Fibroblast of lung (primary cell): ENCODE measurements around the gene SLC4A3. TPM values are rescaled to one million over a fixed set of nuclear protein-coding genes. Genes with fewer than 3 reads are reported as not detected.

Source experiments
- DNase-seq, 2 donors: peaks; one replicate each; pipeline versions ENCODE4 v3.0.0 to v3.0.0-alpha.2; 2010; ENCODE audit warnings: low read depth in 2 of 2
- H2AFZ ChIP-seq: 2 replicates; pipeline ENCODE4 v1.5.1; 2012; ENCODE audit warnings: low read length, control low read depth, inconsistent platforms
- H3K27ac ChIP-seq: 2 replicates; pipeline ENCODE4 v1.5.1; 2011; ENCODE audit warnings: low read length, control low read depth; ENCODE audit not compliant: insufficient read depth
- H3K27me3 ChIP-seq: 2 replicates; pipeline ENCODE4 v1.5.1; 2011; ENCODE audit warnings: mild to moderate bottlenecking, low read length; ENCODE audit not compliant: control insufficient read depth, insufficient read depth
- H3K36me3 ChIP-seq: 2 replicates; pipeline ENCODE4 v1.5.1; 2011; ENCODE audit warnings: low read length; ENCODE audit not compliant: control insufficient read depth, insufficient read depth
- H3K4me1 ChIP-seq: 2 replicates; pipeline ENCODE4 v1.5.1; 2011; ENCODE audit warnings: low read length; ENCODE audit not compliant: control insufficient read depth, insufficient read depth; ENCODE audit errors: extremely low read depth
- H3K4me2 ChIP-seq: 2 replicates; pipeline ENCODE4 v1.5.1; 2011; ENCODE audit warnings: low read length, control low read depth; ENCODE audit not compliant: insufficient read depth; ENCODE audit errors: extremely low read depth
- H3K4me3 ChIP-seq, 4 experiments: fragments of 200-600 bp in 1 of 4; sonication (generic) in 1 of 4; replicated peaks in 1 of 4; 2 replicates each; pipeline ENCODE4 v1.5.1; 2011 to 2016; ENCODE audit warnings: low read length in 4 of 4, low read depth in 3 of 4, mild to moderate bottlenecking in 3 of 4, control low read depth in 2 of 4, inconsistent platforms in 1 of 4, mixed read lengths in 1 of 4; ENCODE audit not compliant: insufficient read depth in 1 of 4; ENCODE audit errors: control extremely low read depth in 1 of 4
- H3K79me2 ChIP-seq: 2 replicates; pipeline ENCODE4 v1.5.1; 2012; ENCODE audit warnings: mild to moderate bottlenecking, low read length, inconsistent platforms; ENCODE audit not compliant: control insufficient read depth, insufficient read depth
- H3K9ac ChIP-seq: 2 replicates; pipeline ENCODE4 v1.5.1; 2011; ENCODE audit warnings: mild to moderate bottlenecking, low read length, control low read depth; ENCODE audit not compliant: insufficient read depth
- H3K9me3 ChIP-seq: 2 replicates; pipeline ENCODE4 v1.5.1; 2012; ENCODE audit warnings: low read depth, low read length; ENCODE audit not compliant: control insufficient read depth, insufficient read depth
- H4K20me1 ChIP-seq: 2 replicates; pipeline ENCODE4 v1.5.1; 2011; ENCODE audit warnings: low read length; ENCODE audit not compliant: control insufficient read depth, insufficient read depth; ENCODE audit errors: extremely low read depth
- CTCF ChIP-seq, 2 donors: IDR thresholded peaks in 1 of 2; conservative IDR thresholded peaks in 1 of 2; 1 replicate in 1 of 2; 2 replicates in 1 of 2; pipeline ENCODE4 v1.5.1; 2011 to 2012; ENCODE audit warnings: low read length in 2 of 2, control low read depth in 1 of 2, inconsistent platforms in 1 of 2, low read depth in 1 of 2, mild to moderate bottlenecking in 1 of 2
- EZH2 ChIP-seq: IDR thresholded peaks from 2 replicates; pipeline ENCODE4 v1.5.1; 2012; ENCODE audit warnings: low read length, control low read depth, mild to moderate bottlenecking; ENCODE audit errors: missing control alignments
- polyA plus RNA-seq, 2 donors: library from polyadenylated mRNA; depleted of rRNA in 1 of 2; stranded (reverse) in 1 of 2; unstranded in 1 of 2; fragments of >200 nt; gene quantifications; 2 replicates each; pipeline ENCODE4 v1.2.1, GENCODE V29; 2011 to 2012; ENCODE audit warnings: missing spikeins in 1 of 2
- total RNA-seq: library from RNA; depleted of rRNA; stranded (reverse); fragments of >200 nt; gene quantifications from 2 replicates; pipeline ENCODE4 v1.2.1, GENCODE V29; 2014

The SLC4A3 gene
- total and polyA plus RNA-seq, 2 donors (not counting 1 experiment from before 2014, with no cell fraction given), result 1.4 to 1.5 TPM

DNA sequence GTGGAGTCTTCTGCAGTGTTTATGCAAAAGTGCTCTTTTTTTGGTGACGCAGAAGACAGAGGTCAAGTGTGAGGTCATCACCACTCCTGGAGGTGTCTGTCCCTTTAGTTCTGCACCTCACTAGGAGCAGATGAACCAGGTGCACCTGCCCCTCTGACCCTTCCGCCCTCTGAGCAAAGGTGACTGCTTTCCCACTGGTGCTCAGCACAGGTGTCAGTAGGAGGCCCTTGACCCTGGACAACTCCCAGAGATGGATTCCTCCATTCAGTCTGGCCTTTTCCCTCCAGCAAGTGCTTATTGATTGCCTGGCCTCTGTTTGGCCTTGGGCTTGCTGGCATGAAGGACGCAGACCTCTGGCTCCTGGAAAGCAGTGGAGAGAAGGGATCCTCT is 8.7 kb upstream of the SLC4A3 start:
- no peak overlapping the region for H2AFZ ChIP-seq
- no peaks in the 10 kb centered on the region for H3K4me1 ChIP-seq
- H3K79me2 ChIP-seq, result no peaks in the 10 kb centered on the region
- TF ChIP-seq CTCF (conservative IDR thresholded peaks at IDR 0.05 in 1 of 2, IDR thresholded peaks at IDR 0.05 in 1 of 2; ENCODE audit: low read depth in 1 of 2, low read length in 2 of 2), result no peak
- TF ChIP-seq EZH2, result no peak
- H3K9ac ChIP-seq, result no peak overlapping the region
- no peak for DNase-seq
- no peak overlapping the region for H3K27ac ChIP-seq
- no peak overlapping the region for H3K4me3 ChIP-seq
- H3K9me3 ChIP-seq, result no peaks in the 10 kb centered on the region
- H4K20me1 ChIP-seq, result no peaks in the 10 kb centered on the region
- H3K27me3 ChIP-seq, result peaks cover 4% of the 10 kb centered on the region
- H3K36me3 ChIP-seq, result peaks cover 8% of the 10 kb centered on the region
- H3K4me2 ChIP-seq, result no peak overlapping the region

- Histone ChIP-seq H3K9ac (no peak overlapping the region), H3K27me3 (peaks cover 4% of the 10 kb centered on the region), H3K79me2 (no peaks in the 10 kb centered on the region), H3K4me1 (no peaks in the 10 kb centered on the region), H3K4me3 (no peak overlapping the region), H3K4me2 (no peak overlapping the region), H3K9me3 (no peaks in the 10 kb centered on the region), H4K20me1 (no peaks in the 10 kb centered on the region), H2AFZ (no peak overlapping the region), H3K27ac (no peak overlapping the region), H3K36me3 (peaks cover 8% of the 10 kb centered on the region)
- DNase-seq, result no peak
- TF ChIP-seq CTCF (conservative IDR thresholded peaks at IDR 0.05 in 1 of 2, IDR thresholded peaks at IDR 0.05 in 1 of 2; ENCODE audit: low read depth in 1 of 2, low read length in 2 of 2) (peak in 1 of 2 donors; percentile 8), EZH2 (no peak)
Measured at GRCh38 chr2:219619235-219619634, 8.2 kb upstream of the SLC4A3 start.

- H4K20me1 ChIP-seq, result no peaks in the 10 kb centered on the region
- no peaks in the 10 kb centered on the region for H3K4me1 ChIP-seq
- DNase-seq, result no peak
- H3K9ac ChIP-seq, result no peak overlapping the region
- H3K27me3 ChIP-seq, result peaks cover 4% of the 10 kb centered on the region
- no peak overlapping the region for H3K4me3 ChIP-seq
- no peaks in the 10 kb centered on the region for H3K9me3 ChIP-seq
- H3K36me3 ChIP-seq, result peaks cover 3% of the 10 kb centered on the region
- no peak overlapping the region for H3K27ac ChIP-seq
- H3K79me2 ChIP-seq, result no peaks in the 10 kb centered on the region
- TF ChIP-seq CTCF (conservative IDR thresholded peaks at IDR 0.05 in 1 of 2, IDR thresholded peaks at IDR 0.05 in 1 of 2; ENCODE audit: low read depth in 1 of 2, low read length in 2 of 2), result no peak
- TF ChIP-seq EZH2, result no peak
- H2AFZ ChIP-seq, result no peak overlapping the region
- no peak overlapping the region for H3K4me2 ChIP-seq
Measured at GRCh38 chr2:219620546-219620945, 6.9 kb upstream of the SLC4A3 start.
